SK-N-SH (cell line): Measurements from ENCODE around the gene RPS6KA2.
"Not testable (repeated sequence)": the region's sequence is repeated elsewhere in the genome, so short reads cannot be mapped to it uniquely, and the experiment has no call there.

Experiments used
- CHD2 ChIP-seq: fragments of 150-350 bp; IDR thresholded peaks from 2 replicates; pipeline ENCODE4 v1.6.1; 2018; ENCODE audit warnings: low read length; ENCODE audit not compliant: partially characterized antibody
- FOSL2 ChIP-seq: IDR thresholded peaks from 2 replicates; pipeline ENCODE4 v1.4.0; 2012; ENCODE audit warnings: low read depth, mild to moderate bottlenecking, moderate library complexity, borderline replicate concordance
- FOXJ3 ChIP-seq: sonication (generic); formaldehyde crosslinking; IDR thresholded peaks from 2 replicates; pipeline ENCODE4 v1.5.1; 2020; ENCODE audit warnings: mild to moderate bottlenecking, missing genetic modification reagents
- GABPA ChIP-seq: IDR thresholded peaks from 2 replicates; pipeline ENCODE4 v1.4.0; 2012; ENCODE audit warnings: low read depth, mild to moderate bottlenecking
- NFIC ChIP-seq: IDR thresholded peaks from 2 replicates; pipeline ENCODE4 v1.4.0; 2012; ENCODE audit warnings: borderline replicate concordance
- POLR2AphosphoS5 ChIP-seq: IDR thresholded peaks from 2 replicates; pipeline ENCODE4 v1.6.1; 2012; ENCODE audit warnings: low read depth, low read length
- RCOR1 ChIP-seq: fragments of 150-350 bp; IDR thresholded peaks from 2 replicates; pipeline ENCODE4 v1.6.1; 2017; ENCODE audit warnings: antibody characterized with exemption, low read length
- TF ChIP-seq, protein P1 (sequence below): fragments of 200-600 bp; sonication (generic); IDR thresholded peaks from 2 replicates; pipeline ENCODE4 v1.6.1; 2017; ENCODE audit warnings: antibody characterized with exemption, mild to moderate bottlenecking, moderate library complexity

DNA sequence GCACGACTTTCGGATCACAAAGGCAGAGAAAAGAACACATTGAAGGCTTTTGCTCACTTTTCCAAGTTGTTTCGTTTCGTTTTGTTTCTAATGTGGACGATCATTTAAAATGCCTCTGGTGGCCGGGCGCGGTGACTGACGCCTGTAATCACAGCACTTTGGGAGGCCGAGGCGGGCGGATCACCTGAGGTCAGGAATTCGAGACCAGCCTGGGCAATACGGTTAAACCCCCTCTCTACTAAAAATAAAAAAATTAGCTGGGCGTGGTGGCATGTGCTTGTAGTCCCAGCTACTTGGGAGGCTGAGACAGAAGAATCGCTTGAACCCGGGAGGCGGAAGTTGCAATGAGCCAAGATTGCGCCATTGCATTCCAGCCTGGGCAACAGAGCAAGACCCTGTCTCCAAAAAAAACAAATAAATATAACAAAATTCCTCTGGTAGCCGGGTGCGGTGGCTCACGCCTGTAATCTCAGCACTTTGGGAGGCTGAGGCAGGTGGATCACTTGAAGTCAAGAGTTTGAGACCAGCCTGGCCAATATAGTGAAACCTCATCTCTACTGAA lies 243.2 kb downstream of the RPS6KA2 start:
- not testable (repeated sequence) for TF ChIP-seq FOSL2, GABPA, POLR2AphosphoS5, CHD2, NFIC, FOXJ3, RCOR1
- TF ChIP-seq, protein P1, sequence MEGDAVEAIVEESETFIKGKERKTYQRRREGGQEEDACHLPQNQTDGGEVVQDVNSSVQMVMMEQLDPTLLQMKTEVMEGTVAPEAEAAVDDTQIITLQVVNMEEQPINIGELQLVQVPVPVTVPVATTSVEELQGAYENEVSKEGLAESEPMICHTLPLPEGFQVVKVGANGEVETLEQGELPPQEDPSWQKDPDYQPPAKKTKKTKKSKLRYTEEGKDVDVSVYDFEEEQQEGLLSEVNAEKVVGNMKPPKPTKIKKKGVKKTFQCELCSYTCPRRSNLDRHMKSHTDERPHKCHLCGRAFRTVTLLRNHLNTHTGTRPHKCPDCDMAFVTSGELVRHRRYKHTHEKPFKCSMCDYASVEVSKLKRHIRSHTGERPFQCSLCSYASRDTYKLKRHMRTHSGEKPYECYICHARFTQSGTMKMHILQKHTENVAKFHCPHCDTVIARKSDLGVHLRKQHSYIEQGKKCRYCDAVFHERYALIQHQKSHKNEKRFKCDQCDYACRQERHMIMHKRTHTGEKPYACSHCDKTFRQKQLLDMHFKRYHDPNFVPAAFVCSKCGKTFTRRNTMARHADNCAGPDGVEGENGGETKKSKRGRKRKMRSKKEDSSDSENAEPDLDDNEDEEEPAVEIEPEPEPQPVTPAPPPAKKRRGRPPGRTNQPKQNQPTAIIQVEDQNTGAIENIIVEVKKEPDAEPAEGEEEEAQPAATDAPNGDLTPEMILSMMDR = peak; percentile 37
